WTC11 (cell line): Measurements from ENCODE around the gene UBE2J2. TPM values are rescaled to one million over a fixed set of nuclear protein-coding genes. Genes with fewer than 3 reads are reported as not detected.

Experiments
- ATAC-seq: fragments of 200-7000 bp; cut with Tn5 transposase; 2 replicates; pipeline ENCODE4 v1.10.0; 2021; ENCODE audit warnings: mild to moderate bottlenecking, moderate library complexity
- CTCF ChIA-PET: fragments of 300-600 bp; sonication (Branson Sonifier 250); formaldehyde crosslinking; loops from one replicate; lab custom pipeline; 2021; ENCODE audit warnings: antibody characterized with exemption; lab: Charles Lee
- POLR2A ChIA-PET: fragments of 350-600 bp; sonication (Branson Sonifier 250); formaldehyde crosslinking; loops from one replicate; lab custom pipeline; 2021; ENCODE audit warnings: antibody characterized with exemption; lab: Charles Lee
- DNase-seq: peaks from one replicate; pipeline ENCODE4 v3.0.0; 2021; ENCODE audit warnings: low spot score
- H3K27ac Mint-ChIP-seq: 2 replicates; pipeline ENCODE4 v1.8.0; 2021; ENCODE audit warnings: mixed read lengths
- H3K27me3 Mint-ChIP-seq: 2 replicates; pipeline ENCODE4 v1.8.0; 2021; ENCODE audit warnings: low read depth, mild to moderate bottlenecking, moderate library complexity, mixed read lengths
- H3K36me3 Mint-ChIP-seq: 2 replicates; pipeline ENCODE4 v1.8.0; 2021; ENCODE audit warnings: mixed read lengths
- H3K4me1 Mint-ChIP-seq: 2 replicates; pipeline ENCODE4 v1.8.0; 2022; ENCODE audit warnings: mixed read lengths
- H3K4me3 Mint-ChIP-seq: 2 replicates; pipeline ENCODE4 v1.8.0; 2021; ENCODE audit warnings: mild to moderate bottlenecking, moderate library complexity, mixed read lengths
- H3K9me3 Mint-ChIP-seq: 2 replicates; pipeline ENCODE4 v1.8.0; 2021; ENCODE audit warnings: mixed read lengths
- ATF2 ChIP-seq: sonication (generic); formaldehyde crosslinking; IDR thresholded peaks from 2 replicates; pipeline ENCODE4 v1.8.1; 2022; ENCODE audit warnings: low read depth, missing genetic modification reagents, borderline replicate concordance
- ATF6 ChIP-seq: sonication (generic); formaldehyde crosslinking; IDR thresholded peaks from 2 replicates; pipeline ENCODE4 v1.8.1; 2023; ENCODE audit warnings: mild to moderate bottlenecking, missing genetic modification reagents
- CREB1 ChIP-seq: sonication (generic); formaldehyde crosslinking; IDR thresholded peaks from 2 replicates; pipeline ENCODE4 v1.8.0; 2023; ENCODE audit warnings: mild to moderate bottlenecking, missing genetic modification reagents
- CTCF ChIP-seq: fragments of 200-600 bp; IDR thresholded peaks from 2 replicates; pipeline ENCODE4 v1.8.0; 2022; ENCODE audit warnings: antibody characterized with exemption
- ETV6 ChIP-seq: sonication (generic); formaldehyde crosslinking; IDR thresholded peaks from 2 replicates; pipeline ENCODE4 v1.8.1; 2022; ENCODE audit warnings: mild to moderate bottlenecking, missing genetic modification reagents
- FOXP1 ChIP-seq: sonication (generic); formaldehyde crosslinking; IDR thresholded peaks from 2 replicates; pipeline ENCODE4 v1.8.0; 2022; ENCODE audit warnings: missing genetic modification reagents, mild to moderate bottlenecking, moderate library complexity, borderline replicate concordance
- IRF2 ChIP-seq: sonication (generic); formaldehyde crosslinking; IDR thresholded peaks from 2 replicates; pipeline ENCODE4 v1.8.0; 2022; ENCODE audit warnings: low read depth, missing genetic modification reagents, borderline replicate concordance
- JAZF1 ChIP-seq: fragments of 250-450 bp; sonication (Bioruptor Pico); IDR thresholded peaks from 2 replicates; pipeline ENCODE4 v1.9.0; 2021; ENCODE audit warnings: moderate library complexity, mild to moderate bottlenecking, inconsistent platforms
- KAT7 ChIP-seq: sonication (generic); formaldehyde crosslinking; IDR thresholded peaks from 2 replicates; pipeline ENCODE4 v1.8.1; 2023; ENCODE audit warnings: missing genetic modification reagents, mild to moderate bottlenecking, borderline replicate concordance
- MAX ChIP-seq: sonication (generic); formaldehyde crosslinking; IDR thresholded peaks from 2 replicates; pipeline ENCODE4 v1.8.0; 2022; ENCODE audit warnings: mild to moderate bottlenecking, missing genetic modification reagents
- NFE2L1 ChIP-seq: sonication (generic); formaldehyde crosslinking; IDR thresholded peaks from 2 replicates; pipeline ENCODE4 v1.8.1; 2023; ENCODE audit warnings: missing genetic modification reagents
- NR2C2 ChIP-seq: sonication (generic); formaldehyde crosslinking; IDR thresholded peaks from 2 replicates; pipeline ENCODE4 v1.8.0; 2022; ENCODE audit warnings: mild to moderate bottlenecking, missing genetic modification reagents
- NR3C1 ChIP-seq: sonication (generic); formaldehyde crosslinking; conservative IDR thresholded peaks from 2 replicates; pipeline ENCODE4 v1.8.1; 2023; ENCODE audit warnings: low read depth, mild to moderate bottlenecking, missing genetic modification reagents
- OVOL2 ChIP-seq: fragments of 250-450 bp; sonication (Bioruptor Pico); IDR thresholded peaks from 2 replicates; pipeline ENCODE4 v1.9.0; 2021; ENCODE audit warnings: mild to moderate bottlenecking, borderline replicate concordance
- RELA ChIP-seq: sonication (generic); formaldehyde crosslinking; IDR thresholded peaks from 2 replicates; pipeline ENCODE4 v1.8.1; 2022; ENCODE audit warnings: missing genetic modification reagents, mild to moderate bottlenecking, borderline replicate concordance
- SMAD3 ChIP-seq: sonication (generic); formaldehyde crosslinking; IDR thresholded peaks from 2 replicates; pipeline ENCODE4 v1.8.0; 2022; ENCODE audit warnings: missing genetic modification reagents, mild to moderate bottlenecking, borderline replicate concordance
- TCF7 ChIP-seq: sonication (generic); formaldehyde crosslinking; IDR thresholded peaks from 2 replicates; pipeline ENCODE4 v1.8.0; 2022; ENCODE audit warnings: mild to moderate bottlenecking, low read depth, missing genetic modification reagents, moderate library complexity
- ZMAT4 ChIP-seq: fragments of 250-450 bp; sonication (Bioruptor Pico); IDR thresholded peaks from 2 replicates; pipeline ENCODE4 v1.9.0; 2021; ENCODE audit warnings: mild to moderate bottlenecking
- ZNF396 ChIP-seq: fragments of 250-450 bp; sonication (Bioruptor Pico); IDR thresholded peaks from 2 replicates; pipeline ENCODE4 v1.8.0; 2021; ENCODE audit warnings: mild to moderate bottlenecking, moderate library complexity, borderline replicate concordance
- total RNA-seq: library from RNA; stranded (reverse); gene quantifications from 3 replicates; pipeline ENCODE4 v1.2.3, GENCODE V29; 2021
- TF ChIP-seq, protein P1 (sequence below): sonication (generic); formaldehyde crosslinking; IDR thresholded peaks from 2 replicates; pipeline ENCODE4 v1.8.1; 2022; ENCODE audit warnings: mild to moderate bottlenecking, moderate library complexity, missing genetic modification reagents
- TF ChIP-seq, protein P2 (sequence below): sonication (generic); formaldehyde crosslinking; IDR thresholded peaks from 2 replicates; pipeline ENCODE4 v1.8.1; 2023; ENCODE audit warnings: mild to moderate bottlenecking, moderate library complexity, missing genetic modification reagents
- TF ChIP-seq, protein P3 (sequence below): sonication (generic); formaldehyde crosslinking; IDR thresholded peaks from 2 replicates; pipeline ENCODE4 v1.8.0; 2023; ENCODE audit warnings: mild to moderate bottlenecking, missing genetic modification reagents
- TF ChIP-seq, protein P4 (sequence below): sonication (generic); formaldehyde crosslinking; conservative IDR thresholded peaks from 2 replicates; pipeline ENCODE4 v1.8.1; 2022; ENCODE audit warnings: mild to moderate bottlenecking, missing genetic modification reagents

UBE2J2 gene
- total RNA-seq, 1 experiment from 2014 or later: 72.2 TPM

- TF ChIP-seq, protein P1, sequence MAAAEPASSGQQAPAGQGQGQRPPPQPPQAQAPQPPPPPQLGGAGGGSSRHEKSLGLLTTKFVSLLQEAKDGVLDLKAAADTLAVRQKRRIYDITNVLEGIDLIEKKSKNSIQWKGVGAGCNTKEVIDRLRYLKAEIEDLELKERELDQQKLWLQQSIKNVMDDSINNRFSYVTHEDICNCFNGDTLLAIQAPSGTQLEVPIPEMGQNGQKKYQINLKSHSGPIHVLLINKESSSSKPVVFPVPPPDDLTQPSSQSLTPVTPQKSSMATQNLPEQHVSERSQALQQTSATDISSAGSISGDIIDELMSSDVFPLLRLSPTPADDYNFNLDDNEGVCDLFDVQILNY (CRISPR knock-in tag): no peak
- TF ChIP-seq RELA (CRISPR knock-in tag): no peak
- no peak for TF ChIP-seq TCF7
- no peak for TF ChIP-seq IRF2
- TF ChIP-seq ETV6 (CRISPR knock-in tag): no peak
- no peak for TF ChIP-seq JAZF1 (CRISPR knock-in tag)
- TF ChIP-seq MAX (CRISPR knock-in tag): no peak
- TF ChIP-seq NR2C2 (CRISPR knock-in tag): no peak
- TF ChIP-seq, protein P2, sequence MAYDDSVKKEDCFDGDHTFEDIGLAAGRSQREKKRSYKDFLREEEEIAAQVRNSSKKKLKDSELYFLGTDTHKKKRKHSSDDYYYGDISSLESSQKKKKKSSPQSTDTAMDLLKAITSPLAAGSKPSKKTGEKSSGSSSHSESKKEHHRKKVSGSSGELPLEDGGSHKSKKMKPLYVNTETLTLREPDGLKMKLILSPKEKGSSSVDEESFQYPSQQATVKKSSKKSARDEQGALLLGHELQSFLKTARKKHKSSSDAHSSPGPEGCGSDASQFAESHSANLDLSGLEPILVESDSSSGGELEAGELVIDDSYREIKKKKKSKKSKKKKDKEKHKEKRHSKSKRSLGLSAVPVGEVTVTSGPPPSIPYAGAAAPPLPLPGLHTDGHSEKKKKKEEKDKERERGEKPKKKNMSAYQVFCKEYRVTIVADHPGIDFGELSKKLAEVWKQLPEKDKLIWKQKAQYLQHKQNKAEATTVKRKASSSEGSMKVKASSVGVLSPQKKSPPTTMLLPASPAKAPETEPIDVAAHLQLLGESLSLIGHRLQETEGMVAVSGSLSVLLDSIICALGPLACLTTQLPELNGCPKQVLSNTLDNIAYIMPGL (CRISPR knock-in tag): no peak
- TF ChIP-seq FOXP1 (CRISPR knock-in tag): no peak
- TF ChIP-seq, protein P3, sequence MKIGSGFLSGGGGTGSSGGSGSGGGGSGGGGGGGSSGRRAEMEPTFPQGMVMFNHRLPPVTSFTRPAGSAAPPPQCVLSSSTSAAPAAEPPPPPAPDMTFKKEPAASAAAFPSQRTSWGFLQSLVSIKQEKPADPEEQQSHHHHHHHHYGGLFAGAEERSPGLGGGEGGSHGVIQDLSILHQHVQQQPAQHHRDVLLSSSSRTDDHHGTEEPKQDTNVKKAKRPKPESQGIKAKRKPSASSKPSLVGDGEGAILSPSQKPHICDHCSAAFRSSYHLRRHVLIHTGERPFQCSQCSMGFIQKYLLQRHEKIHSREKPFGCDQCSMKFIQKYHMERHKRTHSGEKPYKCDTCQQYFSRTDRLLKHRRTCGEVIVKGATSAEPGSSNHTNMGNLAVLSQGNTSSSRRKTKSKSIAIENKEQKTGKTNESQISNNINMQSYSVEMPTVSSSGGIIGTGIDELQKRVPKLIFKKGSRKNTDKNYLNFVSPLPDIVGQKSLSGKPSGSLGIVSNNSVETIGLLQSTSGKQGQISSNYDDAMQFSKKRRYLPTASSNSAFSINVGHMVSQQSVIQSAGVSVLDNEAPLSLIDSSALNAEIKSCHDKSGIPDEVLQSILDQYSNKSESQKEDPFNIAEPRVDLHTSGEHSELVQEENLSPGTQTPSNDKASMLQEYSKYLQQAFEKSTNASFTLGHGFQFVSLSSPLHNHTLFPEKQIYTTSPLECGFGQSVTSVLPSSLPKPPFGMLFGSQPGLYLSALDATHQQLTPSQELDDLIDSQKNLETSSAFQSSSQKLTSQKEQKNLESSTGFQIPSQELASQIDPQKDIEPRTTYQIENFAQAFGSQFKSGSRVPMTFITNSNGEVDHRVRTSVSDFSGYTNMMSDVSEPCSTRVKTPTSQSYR (CRISPR knock-in tag): no peak
- TF ChIP-seq, all 79 proteins: peak for 0
These were observed 49.3 kb upstream of the UBE2J2 start (continued) for GRCh38 chr1:1322952-1323351.

- POLR2A ChIA-PET: no interaction called here
These were observed 48.8 kb upstream of the UBE2J2 start for GRCh38 chr1:1322418-1322817.

More at GRCh38 chr1:1322418-1322817, 48.8 kb upstream of the UBE2J2 start:
- Mint-ChIP-seq H3K9me3 (no peaks in the 10 kb centered on the region), H3K27ac (peak overlapping the region; percentile 41; the same call in 1 of the 2 replicates), H3K36me3 (peaks cover 9% of the 10 kb centered on the region), H3K27me3 (no peaks in the 10 kb centered on the region), H3K4me3 (peak overlapping the region; percentile 64), H3K4me1 (peaks cover 11% of the 10 kb centered on the region)
- DNase-seq (no peak), ATAC-seq (no peak)
- CTCF ChIA-PET: no interaction called here
- TF ChIP-seq CTCF: no peak
- TF ChIP-seq JAZF1 (CRISPR knock-in tag): no peak
- TF ChIP-seq, protein P4, sequence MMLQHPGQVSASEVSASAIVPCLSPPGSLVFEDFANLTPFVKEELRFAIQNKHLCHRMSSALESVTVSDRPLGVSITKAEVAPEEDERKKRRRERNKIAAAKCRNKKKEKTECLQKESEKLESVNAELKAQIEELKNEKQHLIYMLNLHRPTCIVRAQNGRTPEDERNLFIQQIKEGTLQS (CRISPR knock-in tag): no peak
- TF ChIP-seq KAT7 (CRISPR knock-in tag): no peak
- no peak for TF ChIP-seq FOXP1 (CRISPR knock-in tag)
- TF ChIP-seq TCF7: no peak
- TF ChIP-seq ATF2 (CRISPR knock-in tag): no peak
- no peak for TF ChIP-seq NR3C1
- no peak for TF ChIP-seq OVOL2 (CRISPR knock-in tag)
- TF ChIP-seq CREB1 (CRISPR knock-in tag): no peak
- TF ChIP-seq ZMAT4 (CRISPR knock-in tag): no peak
- no peak for TF ChIP-seq RELA (CRISPR knock-in tag)
- no peak for TF ChIP-seq ATF6 (CRISPR knock-in tag)
- TF ChIP-seq SMAD3 (CRISPR knock-in tag): no peak
- no peak for TF ChIP-seq NFE2L1 (CRISPR knock-in tag)
- no peak for TF ChIP-seq ZNF396 (CRISPR knock-in tag)
